Measurements from ENCODE around the gene TENM4.
"Not testable (repeated sequence)": the region's sequence is repeated elsewhere in the genome, so short reads cannot be mapped to it uniquely, and the experiment has no call there.

Gene TENM4

GRCh38 chr11:78902771-78903507, 537.9 kb downstream of the TENM4 start:
- no peak for DNase-seq (ENCODE audit: low read depth)

GRCh38 chr11:78901831-78902230, 539.0 kb downstream of the TENM4 start:
- no peak for DNase-seq (ENCODE audit: low read depth)

- DNase-seq (ENCODE audit: low read depth): no peak
These were observed 542.5 kb downstream of the TENM4 start for GRCh38 chr11:78898266-78898775.

- no peak for DNase-seq (ENCODE audit: low read depth)
These were observed 546.8 kb downstream of the TENM4 start for GRCh38 chr11:78893996-78894395.

- no peak for DNase-seq (ENCODE audit: low read depth)
These were observed 551.1 kb downstream of the TENM4 start for GRCh38 chr11:78889698-78890097.

GRCh38 chr11:78886616-78887015, 554.2 kb downstream of the TENM4 start:
- no peak for DNase-seq (ENCODE audit: low read depth)

- DNase-seq (ENCODE audit: low read depth): no peak
These were observed 556.1 kb downstream of the TENM4 start for GRCh38 chr11:78884761-78885160.

- DNase-seq (ENCODE audit: low read depth): no peak
These were observed 557.3 kb downstream of the TENM4 start for GRCh38 chr11:78883506-78883905.

- not testable (repeated sequence) for DNase-seq (ENCODE audit: low read depth)
These were observed 561.5 kb downstream of the TENM4 start for GRCh38 chr11:78879094-78879980.

- DNase-seq (ENCODE audit: low read depth): no peak
These were observed 562.2 kb downstream of the TENM4 start for GRCh38 chr11:78878631-78879030.

- no peak for DNase-seq (ENCODE audit: low read depth)
These were observed 564.2 kb downstream of the TENM4 start for GRCh38 chr11:78876676-78877075.

- no peak for DNase-seq (ENCODE audit: low read depth)
These were observed 570.2 kb downstream of the TENM4 start for GRCh38 chr11:78870655-78871054.

- DNase-seq (ENCODE audit: low read depth): no peak
These were observed 571.5 kb downstream of the TENM4 start for GRCh38 chr11:78869293-78869692.

- DNase-seq (ENCODE audit: low read depth): no peak
These were observed 572.3 kb downstream of the TENM4 start for GRCh38 chr11:78868563-78868962.

GRCh38 chr11:78860720-78861422, 580.0 kb downstream of the TENM4 start:
- no peak for DNase-seq (ENCODE audit: low read depth)

GRCh38 chr11:78857688-78858087, 583.1 kb downstream of the TENM4 start:
- DNase-seq (ENCODE audit: low read depth): no peak

- DNase-seq (ENCODE audit: low read depth): no peak
These were observed 584.6 kb downstream of the TENM4 start for GRCh38 chr11:78856211-78856610.

GRCh38 chr11:78855116-78855515, 585.7 kb downstream of the TENM4 start:
- no peak for DNase-seq (ENCODE audit: low read depth)

GRCh38 chr11:78853521-78853920, 587.3 kb downstream of the TENM4 start:
- DNase-seq (ENCODE audit: low read depth): no peak

GRCh38 chr11:78851878-78852586, 588.8 kb downstream of the TENM4 start:
- no peak for DNase-seq (ENCODE audit: low read depth)

- DNase-seq (ENCODE audit: low read depth): no peak
These were observed 590.8 kb downstream of the TENM4 start for GRCh38 chr11:78850078-78850477.

GRCh38 chr11:78846269-78846668, 594.6 kb downstream of the TENM4 start:
- DNase-seq (ENCODE audit: low read depth): no peak
